ENCODE data around the gene CPVL. TPM values are rescaled to one million over a fixed set of nuclear protein-coding genes. Genes with fewer than 3 reads are reported as not detected.

The CPVL gene
- total and polyA plus RNA-seq, 2 donors (not counting 1 experiment from before 2014, with no cell fraction given), result 0.17 TPM; not detected in 1

DNA sequence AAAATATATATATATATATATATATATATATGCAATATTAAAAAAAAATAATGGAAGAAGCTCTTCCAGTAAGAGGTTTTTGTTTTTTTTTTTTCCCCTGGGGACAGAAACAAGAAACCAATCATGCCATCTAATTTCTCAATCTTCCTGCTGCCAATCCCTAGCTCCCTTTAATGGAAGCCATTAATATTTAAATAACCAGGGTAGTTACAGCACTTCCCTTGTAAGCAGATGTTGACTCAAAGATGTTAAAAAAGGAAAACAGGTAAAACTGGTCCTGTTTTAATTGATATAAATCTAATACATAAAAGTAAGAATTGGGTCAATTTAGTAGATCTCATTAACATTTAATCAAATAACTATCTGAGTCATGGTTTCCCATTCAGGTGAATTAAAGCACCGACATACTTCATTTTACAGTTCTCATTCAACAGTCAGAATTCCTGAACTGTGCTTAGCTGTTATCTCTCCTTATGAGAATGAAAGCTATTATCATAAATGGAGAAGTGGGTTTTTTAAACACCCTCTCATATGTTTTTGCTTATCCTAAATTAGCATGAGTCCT, 22.6 kb downstream of the CPVL start:
- Histone ChIP-seq H3K4me1 (ENCODE audit: control insufficient read depth, extremely low read depth, insufficient read depth, low read length) (no peaks in the 10 kb centered on the region), H3K9me3 (ENCODE audit: control insufficient read depth, insufficient read depth, low read depth, low read length) (no peaks in the 10 kb centered on the region), H3K27me3 (ENCODE audit: control insufficient read depth, insufficient read depth, low read length) (no peaks in the 10 kb centered on the region), H4K20me1 (ENCODE audit: control insufficient read depth, extremely low read depth, insufficient read depth, low read length) (no peaks in the 10 kb centered on the region), H3K79me2 (ENCODE audit: control insufficient read depth, insufficient read depth, low read length) (no peaks in the 10 kb centered on the region), H3K4me3 (replicated peaks in 1 of 4; ENCODE audit: control extremely low read depth in 1 of 4, insufficient read depth in 1 of 4, low read depth in 3 of 4, low read length in 4 of 4) (no peak overlapping the region), H3K9ac (ENCODE audit: insufficient read depth, low read length) (no peak overlapping the region), H2AFZ (ENCODE audit: low read length) (no peak overlapping the region), H3K36me3 (ENCODE audit: control insufficient read depth, insufficient read depth, low read length) (no peaks in the 10 kb centered on the region), H3K4me2 (ENCODE audit: extremely low read depth, insufficient read depth, low read length) (no peak overlapping the region), H3K27ac (ENCODE audit: insufficient read depth, low read length) (no peak overlapping the region)
- DNase-seq (ENCODE audit: low read depth in 2 of 2), result no peak
- TF ChIP-seq CTCF (conservative IDR thresholded peaks at IDR 0.05 in 1 of 2, IDR thresholded peaks at IDR 0.05 in 1 of 2; ENCODE audit: low read depth in 1 of 2, low read length in 2 of 2) (no peak), EZH2 (IDR thresholded peaks at IDR 0.05; ENCODE audit: low read length, missing control alignments) (no peak)

DNA sequence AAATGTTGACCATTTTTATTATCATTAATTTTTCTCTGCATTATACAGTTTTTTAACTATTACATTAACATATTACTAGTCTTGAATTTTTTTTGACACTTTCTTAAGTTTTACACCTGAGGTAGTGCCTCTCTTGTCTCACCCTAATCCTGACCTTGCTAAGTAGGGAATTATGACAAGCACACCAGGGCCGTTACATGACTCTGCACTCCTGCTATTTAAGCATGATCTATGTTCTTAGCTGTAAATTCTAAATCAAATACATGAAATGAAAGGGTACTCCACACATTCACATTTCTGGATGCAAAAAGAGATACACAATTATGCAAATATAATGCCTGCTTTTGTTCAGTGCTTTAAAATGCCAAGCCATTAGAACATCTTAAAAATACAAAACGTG, 23.6 kb downstream of the CPVL start:
- Histone ChIP-seq H3K36me3 (ENCODE audit: control insufficient read depth, insufficient read depth, low read length) (no peaks in the 10 kb centered on the region), H3K4me3 (replicated peaks in 1 of 4; ENCODE audit: control extremely low read depth in 1 of 4, insufficient read depth in 1 of 4, low read depth in 3 of 4, low read length in 4 of 4) (no peak overlapping the region), H3K9ac (ENCODE audit: insufficient read depth, low read length) (no peak overlapping the region), H4K20me1 (ENCODE audit: control insufficient read depth, extremely low read depth, insufficient read depth, low read length) (no peaks in the 10 kb centered on the region), H3K27me3 (ENCODE audit: control insufficient read depth, insufficient read depth, low read length) (no peaks in the 10 kb centered on the region), H3K9me3 (ENCODE audit: control insufficient read depth, insufficient read depth, low read depth, low read length) (no peaks in the 10 kb centered on the region), H3K4me1 (ENCODE audit: control insufficient read depth, extremely low read depth, insufficient read depth, low read length) (no peaks in the 10 kb centered on the region), H2AFZ (ENCODE audit: low read length) (no peak overlapping the region), H3K27ac (ENCODE audit: insufficient read depth, low read length) (no peak overlapping the region), H3K79me2 (ENCODE audit: control insufficient read depth, insufficient read depth, low read length) (no peaks in the 10 kb centered on the region), H3K4me2 (ENCODE audit: extremely low read depth, insufficient read depth, low read length) (no peak overlapping the region)
- DNase-seq (ENCODE audit: low read depth in 2 of 2), result no peak
- TF ChIP-seq EZH2 (IDR thresholded peaks at IDR 0.05; ENCODE audit: low read length, missing control alignments), result no peak
- no peak for TF ChIP-seq CTCF (conservative IDR thresholded peaks at IDR 0.05 in 1 of 2, IDR thresholded peaks at IDR 0.05 in 1 of 2; ENCODE audit: low read depth in 1 of 2, low read length in 2 of 2)

DNA sequence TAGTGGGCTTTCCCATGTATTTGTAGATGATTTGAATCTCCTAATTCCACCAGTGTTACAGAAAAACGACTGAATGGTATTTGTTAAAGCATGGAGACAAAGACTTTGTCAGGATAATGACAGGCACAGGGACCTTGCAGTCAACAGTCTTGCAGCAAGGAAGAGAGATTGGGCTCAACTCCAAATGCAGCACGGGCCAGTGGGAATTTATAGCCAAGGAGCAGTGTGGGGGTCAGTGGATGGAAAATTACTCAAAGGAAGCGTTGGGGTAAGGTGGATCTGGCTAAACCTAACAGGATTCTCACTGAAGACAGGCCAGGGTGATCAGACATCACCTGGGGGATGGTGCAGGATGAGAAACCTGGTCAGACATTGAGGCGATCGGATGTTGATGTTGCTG, 24.3 kb downstream of the CPVL start:
- H3K27me3 ChIP-seq (ENCODE audit: control insufficient read depth, insufficient read depth, low read length), result no peaks in the 10 kb centered on the region
- no peaks in the 10 kb centered on the region for H3K36me3 ChIP-seq (ENCODE audit: control insufficient read depth, insufficient read depth, low read length)
- no peak overlapping the region for H3K9ac ChIP-seq (ENCODE audit: insufficient read depth, low read length)
- H3K4me2 ChIP-seq (ENCODE audit: extremely low read depth, insufficient read depth, low read length), result no peak overlapping the region
- H3K79me2 ChIP-seq (ENCODE audit: control insufficient read depth, insufficient read depth, low read length), result no peaks in the 10 kb centered on the region
- H3K4me1 ChIP-seq (ENCODE audit: control insufficient read depth, extremely low read depth, insufficient read depth, low read length), result no peaks in the 10 kb centered on the region
- DNase-seq (ENCODE audit: low read depth in 2 of 2), result no peak
- H3K4me3 ChIP-seq (replicated peaks in 1 of 4; ENCODE audit: control extremely low read depth in 1 of 4, insufficient read depth in 1 of 4, low read depth in 3 of 4, low read length in 4 of 4), result no peak overlapping the region
- no peaks in the 10 kb centered on the region for H3K9me3 ChIP-seq (ENCODE audit: control insufficient read depth, insufficient read depth, low read depth, low read length)
- TF ChIP-seq CTCF (conservative IDR thresholded peaks at IDR 0.05 in 1 of 2, IDR thresholded peaks at IDR 0.05 in 1 of 2; ENCODE audit: low read depth in 1 of 2, low read length in 2 of 2), result no peak
- TF ChIP-seq EZH2 (IDR thresholded peaks at IDR 0.05; ENCODE audit: low read length, missing control alignments), result no peak
- H2AFZ ChIP-seq (ENCODE audit: low read length), result no peak overlapping the region
- H4K20me1 ChIP-seq (ENCODE audit: control insufficient read depth, extremely low read depth, insufficient read depth, low read length), result no peaks in the 10 kb centered on the region
- H3K27ac ChIP-seq (ENCODE audit: insufficient read depth, low read length), result no peak overlapping the region

All from fibroblast of lung (primary cell).